K562 (cell line): Measurements from ENCODE around the gene GNG7. TPM values are rescaled to one million over a fixed set of nuclear protein-coding genes. Genes with fewer than 3 reads are reported as not detected.

Experiments used
- ATAC-seq: fragments of 200-7000 bp; cut with Tn5 transposase; 3 replicates; pipeline ENCODE4 v1.9.1; 2020; ENCODE audit warnings: moderate library complexity
- BruUV-seq: library from RNA; stranded (reverse); fragments of 400-500 nt; replicated peaks from 2 replicates; lab custom pipeline; 2021; lab: Mats Ljungman, UMichigan
- CTCF ChIA-PET: fragments of 300-600 bp; formaldehyde crosslinking; extraction: SDS; loops from one replicate; lab custom pipeline; 2021; ENCODE audit warnings: low intra/inter-chr PET ratio; lab: Yijun Ruan, JAX
- POLR2A ChIA-PET: fragments of 300-600, 350-650 bp; sonication (Branson Sonifier 250); formaldehyde crosslinking; extraction: SDS; loops from one replicate; lab custom pipeline; 2021; ENCODE audit warnings: antibody characterized with exemption, inconsistent platforms; lab: Yijun Ruan, JAX
- DNase-seq, 4 experiments: peaks; one replicate each; pipeline versions ENCODE4 v3.0.0 to v3.0.0-alpha.2; 2011 to 2018; ENCODE audit warnings: low spot score in 3 of 4, mixed read lengths in 3 of 4; ENCODE audit errors: extremely low read depth in 1 of 4
- FAIRE-seq: peaks from 2 replicates; lab custom pipeline; 2011; peaks lifted over from hg19 to GRCh38; lab: Jason Lieb, UNC
- H2AFZ ChIP-seq: 2 replicates; pipeline ENCODE4 v1.6.0; 2011; ENCODE audit warnings: low read depth, low read length, control low read depth, inconsistent platforms
- H3K27ac ChIP-seq: fragments of 200-600 bp; 3 replicates; pipeline ENCODE4 v1.8.0; 2011; ENCODE audit warnings: low read depth, mild to moderate bottlenecking, control low read depth, inconsistent platforms, low read length, moderate library complexity, mixed read lengths; ENCODE audit errors: extremely low read depth
- H3K27me3 ChIP-seq, 2 experiments: fragments of 300-600 bp in 1 of 2; 2 replicates in 1 of 2; 3 replicates in 1 of 2; pipeline versions ENCODE4 v1.6.0 to v1.8.0; 2011; ENCODE audit warnings: inconsistent platforms in 2 of 2, low read length in 2 of 2, mild to moderate bottlenecking in 1 of 2, mixed read lengths in 1 of 2, moderate library complexity in 1 of 2; ENCODE audit not compliant: control insufficient read depth in 2 of 2, insufficient read depth in 2 of 2
- H3K36me3 ChIP-seq: fragments of 300-600 bp; 3 replicates; pipeline ENCODE4 v1.8.0; 2011; ENCODE audit warnings: mild to moderate bottlenecking, low read length, inconsistent platforms; ENCODE audit not compliant: control insufficient read depth, insufficient read depth
- H3K4me1 ChIP-seq, 2 experiments: fragments of 200-600 bp in 1 of 2; replicated peaks in 1 of 2; 2 replicates in 1 of 2; 3 replicates in 1 of 2; pipeline versions ENCODE4 v1.5.1 to v1.8.0; 2011; ENCODE audit warnings: inconsistent platforms in 2 of 2, low read length in 2 of 2, mild to moderate bottlenecking in 1 of 2, mixed read lengths in 1 of 2, moderate library complexity in 1 of 2; ENCODE audit not compliant: control insufficient read depth in 2 of 2, insufficient read depth in 2 of 2
- H3K4me2 ChIP-seq: 2 replicates; pipeline ENCODE4 v1.6.1; 2011; ENCODE audit warnings: low read length, control low read depth, inconsistent platforms, mixed read lengths; ENCODE audit not compliant: insufficient read depth
- H3K4me3 ChIP-seq: fragments of 200-600 bp; sonication (generic), shearing (Covaris generic); 2 replicates; pipeline ENCODE4 v1.5.1; 2016; ENCODE audit warnings: control low read depth, inconsistent platforms
- H3K79me2 ChIP-seq: fragments of 200-600 bp; 3 replicates; pipeline ENCODE4 v1.8.0; 2011; ENCODE audit warnings: low read length, inconsistent platforms; ENCODE audit not compliant: control insufficient read depth, insufficient read depth
- H3K9ac ChIP-seq, 2 experiments: 2 replicates each; pipeline versions ENCODE4 v1.6.0 to v1.6.1; 2011; ENCODE audit warnings: low read depth in 2 of 2, low read length in 2 of 2, control low read depth in 1 of 2, inconsistent platforms in 1 of 2, mild to moderate bottlenecking in 1 of 2, mixed read lengths in 1 of 2; ENCODE audit not compliant: insufficient read depth in 1 of 2
- H3K9me1 ChIP-seq: one replicate; pipeline ENCODE4 v1.6.0; 2011; ENCODE audit warnings: inconsistent platforms, mild to moderate bottlenecking, low read length, moderate library complexity; ENCODE audit not compliant: control insufficient read depth, insufficient read depth
- H3K9me3 ChIP-seq: replicated peaks from 2 replicates; pipeline ENCODE4 v1.5.1; 2011; ENCODE audit warnings: low read depth, low read length, inconsistent platforms; ENCODE audit not compliant: control insufficient read depth, insufficient read depth
- H4K20me1 ChIP-seq: replicated peaks from 2 replicates; pipeline ENCODE4 v1.6.1; 2011; ENCODE audit warnings: low read length, inconsistent platforms, mixed read lengths; ENCODE audit not compliant: control insufficient read depth, insufficient read depth
- BCOR ChIP-seq: fragments of 450-650 bp; IDR thresholded peaks from 2 replicates; pipeline ENCODE4 v1.6.1; 2016
- KLF16 ChIP-seq: IDR thresholded peaks from 2 replicates; pipeline ENCODE4 v1.6.1; 2016; ENCODE audit warnings: antibody characterized with exemption
- NFXL1 ChIP-seq: fragments of 450-650 bp; formaldehyde crosslinking; IDR thresholded peaks from 2 replicates; pipeline ENCODE4 v1.4.0; 2021; ENCODE audit warnings: mild to moderate bottlenecking
- PHF20 ChIP-seq: fragments of 450-650 bp; IDR thresholded peaks from 2 replicates; pipeline ENCODE4 v1.6.1; 2018; ENCODE audit not compliant: partially characterized antibody
- YY1 ChIP-seq, 3 experiments: IDR thresholded peaks; 2 replicates each; pipeline ENCODE4 v1.6.1; 2011; ENCODE audit warnings: low read length in 2 of 3, mild to moderate bottlenecking in 2 of 3, moderate library complexity in 2 of 3, borderline replicate concordance in 1 of 3, control low read depth in 1 of 3, low read depth in 1 of 3; ENCODE audit not compliant: insufficient read depth in 3 of 3, insufficient replicate concordance in 2 of 3, control insufficient read depth in 1 of 3, insufficient read length in 1 of 3; ENCODE audit errors: extremely low read depth in 1 of 3
- ZNF134 ChIP-seq: fragments of 250-450 bp; sonication (Bioruptor Pico); conservative IDR thresholded peaks from 2 replicates; pipeline ENCODE4 v1.4.0; 2020
- ZNF57 ChIP-seq: fragments of 450-650 bp; formaldehyde crosslinking; IDR thresholded peaks from 2 replicates; pipeline ENCODE4 v1.4.0; 2020; ENCODE audit warnings: mild to moderate bottlenecking, moderate library complexity
- WGBS: fragments of 100-300 bp; shearing (Covaris generic); methylation state at CpG from one replicate; pipeline ENCODE4 v1.1.6; 2016; ENCODE audit warnings: low coverage, mixed read lengths; ENCODE audit not compliant: insufficient coverage; ENCODE audit errors: missing lambda C conversion rate; 5-methylcytosine and 5-hydroxymethylcytosine counted together
- in situ Hi-C: fragments of 300-500 bp; cut with MboI; formaldehyde crosslinking; loops from 4 replicates; pipeline ENCODE4 v1.15.0; 2018; ENCODE audit warnings: inconsistent platforms, mixed read lengths
- intact Hi-C: fragments of 100-400 bp; cut with micrococcal nuclease; formaldehyde crosslinking; loops from 2 replicates; pipeline ENCODE4 v1.14.2; 2022
- polyA plus RNA-seq, 8 experiments: library from polyadenylated mRNA; depleted of rRNA in 4 of 8; stranded (reverse) in 5 of 8; unstranded in 3 of 8; fragments of >200 nt; fragmentation: Nextera tagmentation in 2 of 8; fragmentation: Illumina TruSeq in 1 of 8; extraction: Ambion mirVana in 2 of 8; extraction: Trizol in 1 of 8; gene quantifications; 2 replicates each; pipeline versions ENCODE4 v1.2.1 to v1.2.3, GENCODE V29; 2011 to 2014; ENCODE audit warnings: inconsistent platforms in 1 of 8, missing spikeins in 1 of 8
- total RNA-seq, 7 experiments: library from RNA; depleted of rRNA in 6 of 7; stranded (reverse); fragments of >200 nt in 6 of 7; fragmentation: Illumina TruSeq in 2 of 7; extraction: Trizol in 2 of 7; gene quantifications; 2 replicates each; pipeline versions ENCODE4 v1.2.1 to v1.2.3, GENCODE V29; 2011 to 2021; ENCODE audit warnings: low replicate concordance in 1 of 7
- TF ChIP-seq, protein P1 (sequence below): sonication (generic); formaldehyde crosslinking; IDR thresholded peaks from 2 replicates; pipeline ENCODE4 v1.9.0; 2022; ENCODE audit warnings: mild to moderate bottlenecking, missing genetic modification reagents
- TF ChIP-seq, protein P2 (sequence below): fragments of 250-450 bp; sonication (Bioruptor Pico); IDR thresholded peaks from 2 replicates; pipeline ENCODE4 v1.5.0; 2022; ENCODE audit warnings: mild to moderate bottlenecking
- TF ChIP-seq, protein P3 (sequence below): IDR thresholded peaks from 2 replicates; pipeline ENCODE4 v1.6.1; 2016; ENCODE audit warnings: missing genetic modification characterization, missing compliant biosample characterization

Gene GNG7
- total and polyA plus RNA-seq, 9 of the 15 experiments (the other 6 are each of a cell fraction or from before 2014, with no cell fraction given), result 0.01 to 0.20 (median 0.06) TPM; not detected in 1

DNA sequence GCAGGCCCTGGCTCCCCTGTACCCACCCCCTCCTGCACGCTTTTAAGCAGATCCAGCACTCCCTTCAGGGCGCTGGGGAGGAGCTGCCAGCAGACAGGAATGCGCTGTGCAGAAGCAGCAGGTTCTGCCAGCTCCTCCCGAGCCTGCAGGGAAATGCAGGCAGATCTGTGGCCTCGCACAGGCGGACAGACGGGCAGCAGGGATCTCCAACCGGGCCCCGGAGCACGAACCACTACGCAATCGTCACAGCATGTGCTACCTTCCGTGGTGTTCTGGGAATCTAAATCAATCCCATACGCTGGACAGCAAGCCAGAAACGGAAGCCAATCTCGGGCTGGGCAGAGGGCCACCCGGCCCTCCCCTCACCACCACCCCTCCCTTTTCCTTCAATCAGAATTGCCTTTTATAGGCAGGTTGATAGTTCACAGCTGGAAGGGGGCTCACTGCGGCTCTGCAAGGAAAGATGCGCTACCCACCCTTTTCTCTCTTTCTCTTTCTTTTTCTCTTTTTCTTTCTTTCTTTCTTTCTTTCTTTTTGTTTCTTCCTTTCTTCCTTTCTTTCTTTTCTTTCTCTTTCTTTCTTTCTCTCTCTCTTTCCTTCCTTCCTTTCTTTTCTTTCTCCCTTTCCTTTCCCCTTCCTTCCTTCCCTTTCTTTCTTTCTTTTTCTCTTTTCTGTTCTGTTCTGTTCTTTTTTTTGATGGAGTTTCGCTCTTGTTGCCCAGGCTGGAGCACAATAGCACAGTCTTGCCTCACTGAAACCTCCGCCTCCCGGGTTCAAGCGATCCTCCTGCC is 99.9 kb downstream of the GNG7 start:
- Histone ChIP-seq H3K27ac (no peak overlapping the region), H3K4me1 (peaks cover 3 to 15% of the 10 kb centered on the region in 2 experiments; a peak in 4 of 5 replicates), H2AFZ (no peak overlapping the region), H3K79me2 (no peaks in the 10 kb centered on the region), H3K4me2 (no peak overlapping the region), H3K36me3 (no peaks in the 10 kb centered on the region)
- no TSS peak for BruUV-seq
- CTCF ChIA-PET, result no interaction called here
- no peak for ATAC-seq
- no peak for TF ChIP-seq ZNF134
- TF ChIP-seq, protein P1, sequence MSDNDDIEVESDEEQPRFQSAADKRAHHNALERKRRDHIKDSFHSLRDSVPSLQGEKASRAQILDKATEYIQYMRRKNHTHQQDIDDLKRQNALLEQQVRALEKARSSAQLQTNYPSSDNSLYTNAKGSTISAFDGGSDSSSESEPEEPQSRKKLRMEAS (CRISPR knock-in tag), result no peak
- TF ChIP-seq KLF16, result no peak
- TF ChIP-seq YY1 (IDR thresholded peaks at IDR 0.05; ENCODE audit: borderline replicate concordance in 1 of 3, control insufficient read depth in 1 of 3, extremely low read depth in 1 of 3, insufficient read depth in 3 of 3, insufficient read length in 1 of 3, insufficient replicate concordance in 2 of 3, low read depth in 1 of 3, low read length in 2 of 3), result no peak
- TF ChIP-seq, protein P2, sequence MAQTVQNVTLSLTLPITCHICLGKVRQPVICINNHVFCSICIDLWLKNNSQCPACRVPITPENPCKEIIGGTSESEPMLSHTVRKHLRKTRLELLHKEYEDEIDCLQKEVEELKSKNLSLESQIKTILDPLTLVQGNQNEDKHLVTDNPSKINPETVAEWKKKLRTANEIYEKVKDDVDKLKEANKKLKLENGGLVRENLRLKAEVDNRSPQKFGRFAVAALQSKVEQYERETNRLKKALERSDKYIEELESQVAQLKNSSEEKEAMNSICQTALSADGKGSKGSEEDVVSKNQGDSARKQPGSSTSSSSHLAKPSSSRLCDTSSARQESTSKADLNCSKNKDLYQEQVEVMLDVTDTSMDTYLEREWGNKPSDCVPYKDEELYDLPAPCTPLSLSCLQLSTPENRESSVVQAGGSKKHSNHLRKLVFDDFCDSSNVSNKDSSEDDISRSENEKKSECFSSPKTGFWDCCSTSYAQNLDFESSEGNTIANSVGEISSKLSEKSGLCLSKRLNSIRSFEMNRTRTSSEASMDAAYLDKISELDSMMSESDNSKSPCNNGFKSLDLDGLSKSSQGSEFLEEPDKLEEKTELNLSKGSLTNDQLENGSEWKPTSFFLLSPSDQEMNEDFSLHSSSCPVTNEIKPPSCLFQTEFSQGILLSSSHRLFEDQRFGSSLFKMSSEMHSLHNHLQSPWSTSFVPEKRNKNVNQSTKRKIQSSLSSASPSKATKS (CRISPR knock-in tag), result no peak
- no peak for TF ChIP-seq NFXL1
- no peak for TF ChIP-seq ZNF57 (CRISPR knock-in tag)
- TF ChIP-seq, protein P3, sequence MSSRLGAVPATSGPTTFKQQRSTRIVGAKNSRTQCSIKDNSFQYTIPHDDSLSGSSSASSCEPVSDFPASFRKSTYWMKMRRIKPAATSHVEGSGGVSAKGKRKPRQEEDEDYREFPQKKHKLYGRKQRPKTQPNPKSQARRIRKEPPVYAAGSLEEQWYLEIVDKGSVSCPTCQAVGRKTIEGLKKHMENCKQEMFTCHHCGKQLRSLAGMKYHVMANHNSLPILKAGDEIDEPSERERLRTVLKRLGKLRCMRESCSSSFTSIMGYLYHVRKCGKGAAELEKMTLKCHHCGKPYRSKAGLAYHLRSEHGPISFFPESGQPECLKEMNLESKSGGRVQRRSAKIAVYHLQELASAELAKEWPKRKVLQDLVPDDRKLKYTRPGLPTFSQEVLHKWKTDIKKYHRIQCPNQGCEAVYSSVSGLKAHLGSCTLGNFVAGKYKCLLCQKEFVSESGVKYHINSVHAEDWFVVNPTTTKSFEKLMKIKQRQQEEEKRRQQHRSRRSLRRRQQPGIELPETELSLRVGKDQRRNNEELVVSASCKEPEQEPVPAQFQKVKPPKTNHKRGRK (tag), result peak; percentile 95
- TF ChIP-seq PHF20, result no peak
- 0 out of 2 replicates have a peak, but pooled peaks have one; percentile 10 for TF ChIP-seq BCOR
- TF ChIP-seq, all 486 proteins: peak for 2
- WGBS, result 13% methylated on average over 13 of the region's 23 CpGs
- Histone ChIP-seq H4K20me1 (no peaks in the 10 kb centered on the region), H3K9ac (no peak overlapping the region), H3K9me1 (no peaks in the 10 kb centered on the region), H3K4me3 (no peak overlapping the region), H3K27me3 (peaks cover 18 to 43% of the 10 kb centered on the region in 2 experiments), H3K9me3 (no peaks in the 10 kb centered on the region)
- in situ Hi-C loops (loop anchor here (10.0 kb wide), 1 partner anchor 448 kb away; the partner anchor contains the start of gene AP3D1), intact Hi-C loops (no loop called here)
- DNase-seq, result no peak
- no peak for FAIRE-seq
- POLR2A ChIA-PET, result interaction anchor here (0.6 to 1.3 kb wide), 2 partner anchors 15 to 126 kb away, joined by 3 to 4 read pairs; partner anchors contain the start of gene GADD45B
